COR-L47 (cell line): ENCODE data around the gene TMEM125.

Source experiments
- DNase-seq: peaks from one replicate; lab custom pipeline; 2025; lab: John Stamatoyannopoulos, UW

Gene TMEM125

DNA sequence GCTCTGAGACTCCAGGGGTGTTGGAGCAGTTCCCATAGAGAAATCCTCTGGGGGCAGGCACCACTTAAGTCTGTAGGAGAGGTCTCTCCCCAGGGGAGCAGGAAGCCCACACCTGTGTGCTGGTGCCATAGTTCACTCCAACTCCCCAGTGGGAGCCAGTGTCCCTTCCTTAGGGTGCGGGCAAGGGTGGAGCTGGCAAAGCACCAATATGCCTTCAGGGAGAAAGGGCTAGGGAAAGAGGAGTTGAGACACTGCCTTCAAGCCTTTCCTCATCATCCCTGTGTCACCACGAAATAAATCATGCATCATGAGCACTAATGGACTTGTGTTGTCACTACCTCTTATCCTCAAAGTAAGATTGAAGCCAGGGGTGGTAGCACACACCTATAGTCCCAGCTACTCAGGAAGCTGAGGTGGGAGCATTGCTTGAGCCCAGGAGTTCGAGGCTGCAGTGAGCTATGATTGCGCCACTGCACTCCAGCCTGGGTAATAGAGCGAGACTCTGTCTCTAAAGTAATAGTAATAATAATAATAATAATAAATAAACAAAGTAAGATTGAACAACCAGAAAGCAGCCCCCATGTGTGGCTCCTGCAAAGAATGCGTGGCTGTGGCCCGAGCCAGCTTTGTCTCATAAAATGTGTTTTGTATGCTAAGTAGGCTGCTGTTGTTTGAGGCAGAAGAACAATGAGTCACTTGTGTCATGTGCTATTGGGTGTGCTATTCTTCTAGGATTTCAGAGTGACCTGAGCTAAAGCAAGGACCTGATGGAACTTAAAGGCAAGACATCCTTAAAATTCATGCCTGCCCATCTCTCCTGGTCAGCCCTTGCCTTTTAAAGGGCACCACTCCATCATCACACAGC lies 24.3 kb downstream of the TMEM125 start:
- no peak for DNase-seq

DNA sequence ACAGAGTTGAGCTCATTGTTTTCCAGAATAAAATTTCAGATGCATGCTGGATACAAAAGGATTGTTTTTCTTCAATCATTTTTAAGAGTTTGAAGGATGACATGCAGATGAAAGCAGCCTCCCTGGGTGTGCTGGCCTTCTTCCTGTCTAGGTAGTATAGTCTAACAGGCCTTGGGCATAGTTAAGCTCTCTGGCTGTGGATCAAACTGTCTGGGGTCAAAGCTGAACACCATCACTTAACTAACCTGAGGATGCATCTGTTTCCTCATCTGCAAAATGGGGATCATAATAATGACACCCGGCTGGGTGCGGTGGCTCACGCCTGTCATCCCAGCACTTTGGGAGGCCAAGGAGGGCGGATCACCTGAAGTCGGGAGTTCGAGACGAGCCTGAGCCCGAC lies 25.0 kb downstream of the TMEM125 start:
- DNase-seq = no peak

- no peak for DNase-seq
Observed at GRCh38 chr1:43296207-43296606, 26.4 kb downstream of the TMEM125 start.

DNA sequence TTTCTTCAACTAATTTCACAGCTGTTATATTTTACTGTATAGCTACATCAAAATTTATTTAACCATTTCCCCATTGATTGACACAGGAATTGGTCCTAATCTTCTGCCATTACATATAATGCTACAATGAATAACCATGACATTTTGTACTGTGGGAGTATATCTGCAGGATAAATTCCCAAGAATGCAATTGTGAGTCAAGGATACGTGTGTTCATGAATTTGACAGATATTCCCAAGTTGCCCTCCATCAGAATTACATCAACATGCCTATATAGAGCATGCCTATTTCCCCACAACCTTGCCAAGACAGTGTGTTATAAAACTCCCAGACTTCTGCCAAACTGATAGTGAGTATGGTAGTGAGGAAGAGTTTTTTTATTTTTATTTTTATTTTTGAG lies 28.3 kb downstream of the TMEM125 start:
- DNase-seq = no peak

DNA sequence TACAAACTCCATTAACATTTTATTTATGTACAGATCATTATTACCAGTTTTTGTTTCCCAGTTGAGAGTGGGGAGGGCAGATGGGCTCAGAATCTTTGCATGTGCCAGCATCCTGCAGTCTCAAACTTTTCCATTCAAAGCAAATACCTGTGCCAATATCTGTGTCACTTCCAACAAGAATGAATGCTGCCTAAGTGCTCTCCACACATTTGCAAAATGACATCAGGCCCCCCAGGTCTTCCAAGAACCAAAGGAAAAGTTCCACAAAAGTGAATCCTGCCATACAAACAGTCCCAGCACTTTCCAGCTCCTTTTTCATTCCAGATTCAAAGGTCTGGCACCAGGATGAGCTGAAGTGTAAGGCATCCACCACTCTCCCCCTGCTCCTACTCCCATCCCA lies 29.3 kb downstream of the TMEM125 start:
- DNase-seq = no peak

GRCh38 chr1:43300378-43301094 lies 30.8 kb downstream of the TMEM125 start, which contains the start of gene TIE1:
TSS of gene TIE1 (plus strand) at chr1:43300982. CDS start at chr1:43301072, 90 bp downstream.
- no peak for DNase-seq

DNA sequence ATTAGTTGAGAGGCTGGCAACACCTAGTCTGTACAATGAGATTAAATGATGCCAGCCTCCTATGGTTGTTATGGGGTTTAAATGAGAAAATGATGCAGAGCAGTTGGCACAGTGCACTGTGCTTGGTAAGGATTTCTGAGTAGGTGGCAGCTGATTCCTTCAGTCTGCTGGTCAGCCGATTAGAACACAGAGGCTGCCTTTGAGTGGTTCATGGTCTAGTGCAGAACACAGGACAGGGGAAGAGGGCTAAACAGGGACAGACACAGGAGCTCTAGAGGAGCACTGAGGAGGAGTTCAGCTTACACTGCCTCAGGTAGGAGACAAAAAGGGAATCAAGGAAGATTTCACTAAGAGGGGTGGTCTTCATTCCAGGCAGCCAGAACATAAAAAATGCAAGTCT lies 32.4 kb downstream of the TMEM125 start:
- no peak for DNase-seq

DNA sequence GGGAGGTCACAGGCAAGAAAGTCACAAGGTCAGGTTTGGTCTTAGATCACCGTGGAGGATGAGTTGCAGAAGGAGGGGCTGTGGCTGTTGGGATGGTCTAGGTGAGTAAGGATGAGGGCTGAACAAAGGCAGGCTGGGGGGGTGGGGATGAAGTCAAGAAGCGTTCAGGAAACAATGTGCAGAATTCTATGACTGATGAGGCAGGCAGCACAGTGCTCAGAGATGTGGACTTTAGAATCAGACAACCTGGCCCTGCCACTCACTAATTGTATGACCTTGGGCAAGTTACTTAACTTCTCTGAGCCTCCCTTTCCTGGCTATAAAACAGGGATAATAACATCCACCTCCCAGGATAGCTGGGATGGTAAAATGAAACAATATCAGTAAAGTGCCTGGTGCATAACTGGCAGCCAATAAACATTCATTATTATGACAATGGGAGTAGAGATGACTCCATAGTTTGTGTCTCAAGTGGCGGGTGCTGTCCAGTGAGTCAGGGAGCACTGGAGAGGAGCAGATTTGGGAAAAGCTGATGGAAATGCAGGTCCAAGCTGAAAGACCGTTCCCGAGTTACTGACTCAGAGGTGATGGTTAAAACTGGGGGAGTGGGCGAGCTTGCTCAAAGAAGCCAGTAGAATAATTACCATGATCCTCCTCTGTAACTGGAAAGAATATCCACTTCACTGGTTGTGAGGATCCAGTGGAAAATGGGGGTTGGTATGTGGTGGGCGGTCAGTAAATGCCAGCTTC lies 33.1 kb downstream of the TMEM125 start:
- DNase-seq = no peak

GRCh38 chr1:43303471-43304313 lies 33.9 kb downstream of the TMEM125 start:
- no peak for DNase-seq

- no peak for DNase-seq
Observed at GRCh38 chr1:43304314-43304681, 34.5 kb downstream of the TMEM125 start.

- DNase-seq = no peak
Observed at GRCh38 chr1:43304771-43305300, 35.1 kb downstream of the TMEM125 start.

GRCh38 chr1:43305461-43305860 lies 35.7 kb downstream of the TMEM125 start:
- DNase-seq = no peak

- DNase-seq = no peak
Observed at GRCh38 chr1:43305926-43306687, 36.3 kb downstream of the TMEM125 start.

DNA sequence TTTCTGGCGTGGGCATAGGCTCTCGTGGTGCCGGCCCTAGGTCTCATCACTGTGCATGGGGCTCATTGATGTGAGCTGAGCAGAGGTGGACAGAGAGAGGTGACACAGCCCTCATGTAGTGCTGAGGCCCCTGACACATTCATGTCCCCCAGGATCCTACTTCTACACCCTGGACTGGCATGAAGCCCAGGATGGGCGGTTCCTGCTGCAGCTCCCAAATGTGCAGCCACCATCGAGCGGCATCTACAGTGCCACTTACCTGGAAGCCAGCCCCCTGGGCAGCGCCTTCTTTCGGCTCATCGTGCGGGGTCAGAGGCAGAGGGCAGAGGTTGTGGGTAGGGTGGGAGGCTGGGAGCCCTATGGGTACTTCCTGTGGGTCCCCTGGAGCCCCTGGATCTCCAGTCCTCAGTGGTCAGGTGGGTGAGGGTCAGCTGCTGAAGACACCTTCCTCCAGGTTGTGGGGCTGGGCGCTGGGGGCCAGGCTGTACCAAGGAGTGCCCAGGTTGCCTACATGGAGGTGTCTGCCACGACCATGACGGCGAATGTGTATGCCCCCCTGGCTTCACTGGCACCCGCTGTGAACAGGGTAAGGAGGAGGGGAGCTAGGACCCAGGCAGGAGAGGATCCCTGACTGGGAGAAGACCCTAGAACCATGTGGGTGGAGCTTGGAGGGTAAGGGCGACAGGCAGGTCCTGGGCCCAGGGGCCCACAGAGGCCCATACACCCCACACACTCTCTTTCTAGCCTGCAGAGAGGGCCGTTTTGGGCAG lies 37.1 kb downstream of the TMEM125 start:
- DNase-seq = no peak

DNA sequence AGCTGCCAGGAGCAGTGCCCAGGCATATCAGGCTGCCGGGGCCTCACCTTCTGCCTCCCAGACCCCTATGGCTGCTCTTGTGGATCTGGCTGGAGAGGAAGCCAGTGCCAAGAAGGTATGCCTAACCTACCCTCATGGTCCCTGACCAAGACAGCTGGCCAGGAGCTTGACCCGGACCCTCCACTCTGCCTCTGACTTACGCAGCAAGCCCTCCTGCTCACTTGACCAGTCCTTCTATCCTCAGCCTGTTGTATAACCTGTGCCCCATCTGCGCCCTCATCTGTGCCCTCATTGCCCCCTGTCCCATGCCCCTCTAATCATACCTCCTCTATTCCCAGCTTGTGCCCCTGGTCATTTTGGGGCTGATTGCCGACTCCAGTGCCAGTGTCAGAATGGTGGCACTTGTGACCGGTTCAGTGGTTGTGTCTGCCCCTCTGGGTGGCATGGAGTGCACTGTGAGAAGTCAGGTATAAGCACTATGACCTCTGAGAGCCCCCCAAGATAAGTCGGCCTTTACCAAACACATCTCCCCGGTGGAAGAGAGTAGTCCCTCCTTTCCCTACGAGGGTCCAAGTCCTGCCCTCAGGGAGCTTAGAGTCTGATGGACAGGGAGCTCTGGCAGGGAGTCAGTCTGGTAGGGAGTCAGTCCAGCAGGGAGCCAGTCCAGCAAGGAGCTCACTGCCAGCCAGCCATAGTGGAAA lies 37.8 kb downstream of the TMEM125 start:
- DNase-seq = no peak

DNA sequence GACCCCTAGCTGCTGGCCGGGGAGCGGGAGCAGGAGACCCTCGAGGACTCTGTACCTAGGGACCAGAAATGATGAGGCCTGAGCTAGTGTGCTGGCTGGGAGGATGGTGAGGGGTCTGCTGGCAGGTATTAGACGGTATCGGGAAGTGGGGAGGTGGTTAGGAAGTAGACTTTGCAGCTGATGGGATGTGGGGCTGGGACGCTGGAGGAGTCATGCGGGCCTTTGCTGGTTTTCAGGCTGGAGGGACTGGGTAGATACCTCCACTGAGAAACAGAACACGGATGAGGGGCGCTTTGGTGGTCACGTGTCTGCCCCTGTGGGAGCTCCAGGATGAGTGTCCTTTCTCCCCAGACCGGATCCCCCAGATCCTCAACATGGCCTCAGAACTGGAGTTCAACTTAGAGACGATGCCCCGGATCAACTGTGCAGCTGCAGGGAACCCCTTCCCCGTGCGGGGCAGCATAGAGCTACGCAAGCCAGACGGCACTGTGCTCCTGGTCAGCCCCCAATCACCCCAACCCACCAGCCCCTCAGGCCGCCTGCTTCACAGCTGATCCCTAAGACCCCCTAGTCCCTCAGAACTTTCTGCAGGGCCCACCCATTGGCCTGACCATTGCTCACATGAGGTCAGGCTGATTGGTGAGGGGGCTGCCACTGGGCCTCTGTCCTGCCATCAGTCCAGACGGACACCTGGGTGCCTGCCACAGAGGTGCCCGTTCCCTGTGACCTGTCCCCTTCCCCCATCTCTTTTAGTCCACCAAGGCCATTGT lies 39.0 kb downstream of the TMEM125 start:
- no peak for DNase-seq

GRCh38 chr1:43309405-43310025 lies 39.7 kb downstream of the TMEM125 start:
- no peak for DNase-seq

- no peak for DNase-seq
Observed at GRCh38 chr1:43311521-43311920, 41.7 kb downstream of the TMEM125 start.
